ENCODE results near the gene SPTB. TPM values are rescaled to one million over a fixed set of nuclear protein-coding genes. Genes with fewer than 3 reads are reported as not detected.

SPTB gene

GRCh38 chr14:64700290-64700689 lies 179.4 kb downstream of the SPTB start:
- Histone ChIP-seq H3K4me1 (ENCODE audit: control insufficient read depth, insufficient read depth, low read depth, low read length) (peaks cover 23% of the 10 kb centered on the region), H4K91ac (ENCODE audit: low read length) (no peak overlapping the region), H3K79me1 (replicated peaks; ENCODE audit: low read length, poor library complexity, severe bottlenecking) (no peaks in the 10 kb centered on the region), H4K8ac (ENCODE audit: low read length) (no peak overlapping the region), H3K9ac (ENCODE audit: low read length) (no peak overlapping the region), H3K27me3 (ENCODE audit: control insufficient read depth in 1 of 2, insufficient read depth in 1 of 2, low read length in 2 of 2) (peaks cover 0 to 83% of the 10 kb centered on the region in 2 experiments), H3K14ac (ENCODE audit: low read length in 2 of 2) (no peak overlapping the region), H3K23ac (ENCODE audit: low read length in 2 of 2) (no peak overlapping the region), H2BK120ac (ENCODE audit: low read depth, low read length) (no peak overlapping the region), H2AFZ (ENCODE audit: low read depth, low read length) (no peak overlapping the region), H3K18ac (ENCODE audit: low read depth in 1 of 2, low read length in 2 of 2) (no peak overlapping the region), H3K4ac (ENCODE audit: low read depth in 1 of 2, low read length in 2 of 2) (no peak overlapping the region), H3K4me2 (ENCODE audit: low read length, poor library complexity, severe bottlenecking) (no peak overlapping the region), H3K9me3 (ENCODE audit: control insufficient read depth, low read length) (no peaks in the 10 kb centered on the region), H3K27ac (ENCODE audit: low read length, poor library complexity, severe bottlenecking) (no peak overlapping the region), H2AK5ac (ENCODE audit: low read length, severe bottlenecking) (no peak overlapping the region), H3K36me3 (ENCODE audit: control insufficient read depth in 1 of 2, insufficient read depth in 2 of 2, low read depth in 1 of 2, low read length in 2 of 2) (no peaks in the 10 kb centered on the region), H2BK12ac (ENCODE audit: low read length in 2 of 2) (no peak overlapping the region), H2BK5ac (ENCODE audit: low read depth, low read length, poor library complexity, severe bottlenecking) (no peak overlapping the region), H2BK15ac (ENCODE audit: low read depth, poor library complexity, severe bottlenecking) (no peak overlapping the region), H3K4me3 (ENCODE audit: insufficient read depth in 1 of 2, low read depth in 1 of 2, low read length in 2 of 2) (no peak overlapping the region)
- WGBS: 50% methylated on average over 1 of the region's 2 CpGs
- DNase-seq: no peak

DNA sequence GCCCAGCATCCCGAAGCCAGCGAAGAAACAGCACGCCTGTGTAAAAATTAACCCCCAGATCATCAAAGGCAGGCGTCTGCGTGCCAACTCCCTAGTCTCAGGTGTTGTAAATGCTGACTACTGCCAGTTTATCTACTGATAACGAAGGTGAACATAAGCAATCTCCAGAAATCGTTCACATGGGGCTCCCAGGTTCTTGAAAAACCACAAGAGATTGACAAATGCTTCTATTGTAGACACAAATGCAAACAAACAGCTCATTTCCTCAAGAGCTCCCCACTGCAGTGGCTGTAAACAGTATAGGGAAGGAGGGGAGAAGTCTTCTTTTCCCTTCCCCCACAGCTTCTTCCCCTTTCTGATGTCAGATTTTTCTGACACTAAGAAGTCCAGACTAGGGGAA lies 180.8 kb downstream of the SPTB start:
- H2BK5ac ChIP-seq (ENCODE audit: low read depth, low read length, poor library complexity, severe bottlenecking): peak overlapping the region; percentile 31
- no peak overlapping the region for H4K8ac ChIP-seq (ENCODE audit: low read length)
- H3K4me3 ChIP-seq (ENCODE audit: insufficient read depth in 1 of 2, low read depth in 1 of 2, low read length in 2 of 2): no peak overlapping the region
- no peaks in the 10 kb centered on the region for H3K79me1 ChIP-seq (replicated peaks; ENCODE audit: low read length, poor library complexity, severe bottlenecking)
- no peaks in the 10 kb centered on the region for H3K36me3 ChIP-seq (ENCODE audit: control insufficient read depth in 1 of 2, insufficient read depth in 2 of 2, low read depth in 1 of 2, low read length in 2 of 2)
- H3K4me1 ChIP-seq (ENCODE audit: control insufficient read depth, insufficient read depth, low read depth, low read length): peaks cover 22% of the 10 kb centered on the region
- H3K27me3 ChIP-seq (ENCODE audit: control insufficient read depth in 1 of 2, insufficient read depth in 1 of 2, low read length in 2 of 2): peaks cover under 1 to 88% of the 10 kb centered on the region in 2 experiments
- H3K14ac ChIP-seq (ENCODE audit: low read length in 2 of 2): no peak overlapping the region
- H2AK5ac ChIP-seq (ENCODE audit: low read length, severe bottlenecking): no peak overlapping the region
- no peak overlapping the region for H3K9ac ChIP-seq (ENCODE audit: low read length)
- no peak overlapping the region for H3K18ac ChIP-seq (ENCODE audit: low read depth in 1 of 2, low read length in 2 of 2)
- WGBS: 11% methylated on average over 7 of the region's 7 CpGs
- H3K23ac ChIP-seq (ENCODE audit: low read length in 2 of 2): no peak overlapping the region
- H3K9me3 ChIP-seq (ENCODE audit: control insufficient read depth, low read length): no peaks in the 10 kb centered on the region
- H4K91ac ChIP-seq (ENCODE audit: low read length): no peak overlapping the region
- no peak overlapping the region for H2AFZ ChIP-seq (ENCODE audit: low read depth, low read length)
- peak overlapping the region; percentile 29 for H2BK120ac ChIP-seq (ENCODE audit: low read depth, low read length)
- H3K27ac ChIP-seq (ENCODE audit: low read length, poor library complexity, severe bottlenecking): no peak overlapping the region
- H3K4me2 ChIP-seq (ENCODE audit: low read length, poor library complexity, severe bottlenecking): no peak overlapping the region
- no peak overlapping the region for H2BK12ac ChIP-seq (ENCODE audit: low read length in 2 of 2)
- no peak overlapping the region for H3K4ac ChIP-seq (ENCODE audit: low read depth in 1 of 2, low read length in 2 of 2)
- H2BK15ac ChIP-seq (ENCODE audit: low read depth, poor library complexity, severe bottlenecking): no peak overlapping the region
- DNase-seq: peak; percentile 73

DNA sequence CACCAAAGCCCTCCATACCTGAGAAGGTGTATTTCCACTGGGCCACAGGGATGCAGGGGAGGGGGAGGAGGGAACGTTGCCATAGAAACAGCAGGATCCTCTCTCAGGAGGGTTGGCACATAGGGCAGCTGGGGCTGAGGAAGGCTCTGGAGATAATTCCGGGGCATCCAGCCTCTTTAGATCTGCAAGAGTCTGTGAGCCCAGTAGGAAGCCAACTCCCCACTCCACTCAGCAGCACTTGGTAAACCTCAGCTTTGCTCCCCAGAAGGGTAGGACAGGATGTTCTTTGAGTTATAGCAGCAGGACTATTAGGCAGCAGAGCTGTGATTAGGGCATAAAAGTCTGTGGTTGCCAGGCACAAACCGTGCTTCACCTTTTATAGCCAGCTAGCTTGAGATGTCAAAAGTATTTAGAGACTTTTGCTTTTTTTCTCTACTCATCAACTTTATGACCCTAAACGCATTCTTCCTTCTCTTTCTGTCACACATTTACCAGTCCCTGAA lies 183.3 kb downstream of the SPTB start:
- Histone ChIP-seq H2BK15ac (ENCODE audit: low read depth, poor library complexity, severe bottlenecking) (no peak overlapping the region), H2BK120ac (ENCODE audit: low read depth, low read length) (no peak overlapping the region), H2AK5ac (ENCODE audit: low read length, severe bottlenecking) (no peak overlapping the region), H3K4me3 (ENCODE audit: insufficient read depth in 1 of 2, low read depth in 1 of 2, low read length in 2 of 2) (no peak overlapping the region), H3K18ac (ENCODE audit: low read depth in 1 of 2, low read length in 2 of 2) (no peak overlapping the region), H3K4me2 (ENCODE audit: low read length, poor library complexity, severe bottlenecking) (no peak overlapping the region), H3K14ac (ENCODE audit: low read length in 2 of 2) (no peak overlapping the region), H3K79me1 (replicated peaks; ENCODE audit: low read length, poor library complexity, severe bottlenecking) (no peaks in the 10 kb centered on the region), H3K9me3 (ENCODE audit: control insufficient read depth, low read length) (no peaks in the 10 kb centered on the region), H2AFZ (ENCODE audit: low read depth, low read length) (no peak overlapping the region), H4K8ac (ENCODE audit: low read length) (no peak overlapping the region), H3K36me3 (ENCODE audit: control insufficient read depth in 1 of 2, insufficient read depth in 2 of 2, low read depth in 1 of 2, low read length in 2 of 2) (no peaks in the 10 kb centered on the region), H3K4me1 (ENCODE audit: control insufficient read depth, insufficient read depth, low read depth, low read length) (peaks cover 7% of the 10 kb centered on the region), H4K91ac (ENCODE audit: low read length) (no peak overlapping the region), H3K27ac (ENCODE audit: low read length, poor library complexity, severe bottlenecking) (peak overlapping the region; percentile 64), H2BK12ac (ENCODE audit: low read length in 2 of 2) (no peak overlapping the region), H3K4ac (ENCODE audit: low read depth in 1 of 2, low read length in 2 of 2) (no peak overlapping the region), H3K23ac (ENCODE audit: low read length in 2 of 2) (no peak overlapping the region), H2BK5ac (ENCODE audit: low read depth, low read length, poor library complexity, severe bottlenecking) (no peak overlapping the region), H3K9ac (ENCODE audit: low read length) (no peak overlapping the region), H3K27me3 (ENCODE audit: control insufficient read depth in 1 of 2, insufficient read depth in 1 of 2, low read length in 2 of 2) (peaks cover 3 to 68% of the 10 kb centered on the region in 2 experiments)
- WGBS: 59% methylated on average over 3 of the region's 4 CpGs
- no peak for DNase-seq

Small RNA genes lying within 50 kb of the gene (small RNA-seq; reads per million reads assigned to genes)
- gene RPPH1-2P (ENCODE audit: low read depth): not detected
